Measurements from ENCODE around the gene FILIP1L. TPM values are rescaled to one million over a fixed set of nuclear protein-coding genes. Genes with fewer than 3 reads are reported as not detected.

FILIP1L gene
- total and polyA plus RNA-seq, 2 of the 8 experiments (the other 6 are each of a cell fraction or from before 2014, with no cell fraction given) = 0.06 to 0.09 TPM

- TF ChIP-seq CHD7 (IDR thresholded peaks at IDR 0.05; ENCODE audit: insufficient replicate concordance, low read length) (no peak), RXRA (IDR thresholded peaks at IDR 0.05; ENCODE audit: insufficient read depth, low read depth, low read length) (no peak)
These were observed 168.8 kb downstream of the FILIP1L start (continued) for GRCh38 chr3:99945328-99945995.

Measured in H1 (cell line).